Measurements from ENCODE around the gene CATSPERZ. TPM values are rescaled to one million over a fixed set of nuclear protein-coding genes. Genes with fewer than 3 reads are reported as not detected.

The CATSPERZ gene
- total RNA-seq, 2 experiments from 2014 or later = not detected

- CTCF ChIA-PET = interaction anchor here (1.1 to 5.1 kb wide), 3 partner anchors 12 to 84 kb away, joined by 3 to 50 read pairs (median 5); partner anchors contain the start of genes ESRRA and FERMT3
- Mint-ChIP-seq H3K4me3 (peak overlapping the region; percentile 26), H3K4me1 (peaks cover 22% of the 10 kb centered on the region), H3K9me3 (no peaks in the 10 kb centered on the region), H3K36me3 (ENCODE audit: low read depth) (peaks cover 4% of the 10 kb centered on the region), H3K27ac (no peak overlapping the region), H3K27me3 (peaks cover 43% of the 10 kb centered on the region)
- DNase-seq = no peak
- POLR2A ChIA-PET = no interaction called here
Measured at GRCh38 chr11:64290352-64291261, 9.6 kb upstream of the CATSPERZ start.

GRCh38 chr11:64291262-64291751 lies 8.9 kb upstream of the CATSPERZ start, which contains the start of gene KCNK4:
KCNK4 (plus strand) TSS chr11:64291302; CDS start chr11:64293019, 1,717 bp downstream.
- H3K27me3 Mint-ChIP-seq = peaks cover 50% of the 10 kb centered on the region
- ChIA-PET CTCF (interaction anchor here (5.1 kb wide), 1 partner anchor 12 kb away, joined by 50 read pairs; the partner anchor contains the start of gene ESRRA), POLR2A (no interaction called here)
- DNase-seq = no peak
- H3K9me3 Mint-ChIP-seq = no peaks in the 10 kb centered on the region
- peaks cover 4% of the 10 kb centered on the region for H3K36me3 Mint-ChIP-seq (ENCODE audit: low read depth)
- H3K4me1 Mint-ChIP-seq = peaks cover 19% of the 10 kb centered on the region
- H3K4me3 Mint-ChIP-seq = peak within 1 kb of the TSS; percentile 26
- no peak within 1 kb of the TSS for H3K27ac Mint-ChIP-seq

- H3K9me3 Mint-ChIP-seq = no peaks in the 10 kb centered on the region
- POLR2A ChIA-PET = no interaction called here
- H3K4me3 Mint-ChIP-seq = no peak overlapping the region
- no peak overlapping the region for H3K27ac Mint-ChIP-seq
- CTCF ChIA-PET = interaction anchor here (1.5 to 5.1 kb wide), 2 partner anchors 11 to 46 kb away, joined by 4 to 50 read pairs; partner anchors contain the start of gene ESRRA
- DNase-seq = no peak
- peaks cover 56% of the 10 kb centered on the region for H3K27me3 Mint-ChIP-seq
- H3K4me1 Mint-ChIP-seq = peaks cover 13% of the 10 kb centered on the region
- H3K36me3 Mint-ChIP-seq (ENCODE audit: low read depth) = peaks cover 4% of the 10 kb centered on the region
Measured at GRCh38 chr11:64291752-64292459, 8.3 kb upstream of the CATSPERZ start.

- POLR2A ChIA-PET = no interaction called here
- H3K9me3 Mint-ChIP-seq = no peaks in the 10 kb centered on the region
- H3K36me3 Mint-ChIP-seq (ENCODE audit: low read depth) = peaks cover 3% of the 10 kb centered on the region
- DNase-seq = no peak
- CTCF ChIA-PET = interaction anchor here (1.5 to 5.1 kb wide), 2 partner anchors 10 to 47 kb away, joined by 4 to 50 read pairs; partner anchors contain the start of gene ESRRA
- H3K4me1 Mint-ChIP-seq = peaks cover 15% of the 10 kb centered on the region
- peaks cover 63% of the 10 kb centered on the region for H3K27me3 Mint-ChIP-seq
- H3K4me3 Mint-ChIP-seq = no peak overlapping the region
- H3K27ac Mint-ChIP-seq = no peak overlapping the region
Measured at GRCh38 chr11:64292460-64293254, 7.5 kb upstream of the CATSPERZ start.

GRCh38 chr11:64294774-64295173 lies 5.4 kb upstream of the CATSPERZ start:
- DNase-seq = no peak
- peaks cover 19% of the 10 kb centered on the region for H3K4me1 Mint-ChIP-seq
- peaks cover 2% of the 10 kb centered on the region for H3K36me3 Mint-ChIP-seq (ENCODE audit: low read depth)
- peaks cover 79% of the 10 kb centered on the region for H3K27me3 Mint-ChIP-seq
- ChIA-PET CTCF (interaction anchor here (0.6 to 2.5 kb wide), 7 partner anchors 8 to 349 kb away, joined by 3 to 8 read pairs (median 4); no protein-coding TSS in a partner anchor), POLR2A (no interaction called here)
- no peaks in the 10 kb centered on the region for H3K9me3 Mint-ChIP-seq
- no peak overlapping the region for H3K27ac Mint-ChIP-seq
- no peak overlapping the region for H3K4me3 Mint-ChIP-seq

- Mint-ChIP-seq H3K4me1 (peaks cover 23% of the 10 kb centered on the region), H3K4me3 (no peak overlapping the region), H3K27me3 (peaks cover 80% of the 10 kb centered on the region), H3K9me3 (no peaks in the 10 kb centered on the region), H3K36me3 (ENCODE audit: low read depth) (peaks cover under 1% of the 10 kb centered on the region), H3K27ac (no peak overlapping the region)
- CTCF ChIA-PET = interaction anchor here (0.7 to 2.5 kb wide), 4 partner anchors 9 to 350 kb away, joined by 3 to 8 read pairs (median 4); no protein-coding TSS in a partner anchor
- POLR2A ChIA-PET = no interaction called here
- DNase-seq = no peak
Measured at GRCh38 chr11:64295760-64296159, 4.4 kb upstream of the CATSPERZ start.

GRCh38 chr11:64296236-64296635 lies 3.9 kb upstream of the CATSPERZ start:
- peaks cover 79% of the 10 kb centered on the region for H3K27me3 Mint-ChIP-seq

GRCh38 chr11:64296830-64297698 lies 3.1 kb upstream of the CATSPERZ start:
- Mint-ChIP-seq H3K4me3 (no peak overlapping the region), H3K27me3 (peaks cover 82% of the 10 kb centered on the region), H3K27ac (no peak overlapping the region), H3K4me1 (peaks cover 25% of the 10 kb centered on the region), H3K36me3 (ENCODE audit: low read depth) (no peaks in the 10 kb centered on the region), H3K9me3 (no peaks in the 10 kb centered on the region)
- DNase-seq = no peak
- ChIA-PET POLR2A (no interaction called here), CTCF (interaction anchor here (0.8 to 2.5 kb wide), 6 partner anchors 7 to 92 kb away, joined by 3 to 8 read pairs (median 4); partner anchors contain the start of genes BAD, GPR137, PRDX5 and TRMT112)

More at GRCh38 chr11:64296236-64296635, 3.9 kb upstream of the CATSPERZ start:
- ChIA-PET CTCF (interaction anchor here (0.8 to 2.5 kb wide), 5 partner anchors 8 to 91 kb away, joined by 3 to 8 read pairs (median 4); partner anchors contain the start of genes BAD, PRDX5 and TRMT112), POLR2A (no interaction called here)
- Mint-ChIP-seq H3K27ac (no peak overlapping the region), H3K9me3 (no peaks in the 10 kb centered on the region), H3K4me1 (peaks cover 25% of the 10 kb centered on the region), H3K4me3 (no peak overlapping the region), H3K36me3 (ENCODE audit: low read depth) (no peaks in the 10 kb centered on the region)
- DNase-seq = no peak

GRCh38 chr11:64297699-64298358 lies 2.3 kb upstream of the CATSPERZ start:
- Mint-ChIP-seq H3K27me3 (peaks cover 79% of the 10 kb centered on the region), H3K4me3 (no peak overlapping the region), H3K9me3 (no peaks in the 10 kb centered on the region), H3K27ac (no peak overlapping the region), H3K36me3 (ENCODE audit: low read depth) (no peaks in the 10 kb centered on the region), H3K4me1 (peaks cover 22% of the 10 kb centered on the region)
- DNase-seq = no peak
- ChIA-PET CTCF (interaction anchor here (2.0 kb wide), 1 partner anchor 12 kb away, joined by 6 read pairs; the partner anchor contains the start of gene GPR137), POLR2A (no interaction called here)

GRCh38 chr11:64298966-64299846 lies 952 bp upstream of the CATSPERZ start:
- Mint-ChIP-seq H3K27ac (peak overlapping the region; percentile 54), H3K4me3 (peak overlapping the region; percentile 25), H3K9me3 (no peaks in the 10 kb centered on the region), H3K4me1 (peaks cover 33% of the 10 kb centered on the region), H3K36me3 (ENCODE audit: low read depth) (no peaks in the 10 kb centered on the region), H3K27me3 (peaks cover 65% of the 10 kb centered on the region)
- no peak for DNase-seq
- ChIA-PET CTCF (interaction anchor here (1.0 to 2.0 kb wide), 2 partner anchors 10 to 13 kb away, joined by 3 to 6 read pairs; partner anchors contain the start of gene GPR137), POLR2A (no interaction called here)

All from activated CD4-positive, alpha-beta T cell treated with anti-CD3 and anti-CD28 coated beads, Interleukin-2, amount 10 ng/mL, durations not matched to agents 7 days and 5 days (primary cell).